NB4 (cell line): ENCODE data around the gene TFEB.

Experiments used
- DNase-seq: peaks from one replicate; pipeline ENCODE4 v3.0.0; 2010; ENCODE audit warnings: low read depth
- H3K4me3 ChIP-seq: one replicate; pipeline ENCODE4 v1.5.1; 2011; ENCODE audit warnings: mild to moderate bottlenecking, low read depth, low read length, moderate library complexity
- CTCF ChIP-seq: IDR thresholded peaks from one replicate; pipeline ENCODE4 v1.5.1; 2012; ENCODE audit warnings: low read depth, low read length
- MAX ChIP-seq: IDR thresholded peaks from 2 replicates; pipeline ENCODE4 v1.6.1; 2011; ENCODE audit warnings: low read depth, low read length
- MYC ChIP-seq: IDR thresholded peaks from 2 replicates; pipeline ENCODE4 v1.6.1; 2011; ENCODE audit warnings: low read depth, low read length
- POLR2A ChIP-seq: IDR thresholded peaks from 2 replicates; pipeline ENCODE4 v1.6.1; 2011; ENCODE audit warnings: mild to moderate bottlenecking; ENCODE audit not compliant: insufficient read length; ENCODE audit errors: extremely low read depth

Gene TFEB

GRCh38 chr6:41713159-41713649 lies 22.2 kb downstream of the TFEB start:
- TF ChIP-seq MYC: no peak
- peak; percentile 87 for DNase-seq
- H3K4me3 ChIP-seq: no peak overlapping the region

- TF ChIP-seq POLR2A: no peak
- TF ChIP-seq MYC: no peak
- TF ChIP-seq CTCF: no peak
- no peak for TF ChIP-seq MAX
- DNase-seq: peak; percentile 69
- no peak overlapping the region for H3K4me3 ChIP-seq
Observed at GRCh38 chr6:41712651-41713103, 22.7 kb downstream of the TFEB start.

GRCh38 chr6:41711323-41712038 lies 23.9 kb downstream of the TFEB start:
- no peak overlapping the region for H3K4me3 ChIP-seq
- TF ChIP-seq POLR2A: no peak
- no peak for TF ChIP-seq MAX
- no peak for TF ChIP-seq MYC
- TF ChIP-seq CTCF: no peak
- no peak for DNase-seq

- H3K4me3 ChIP-seq: no peak overlapping the region
- no peak for DNase-seq
- TF ChIP-seq POLR2A (no peak), MYC (no peak), CTCF (no peak), MAX (no peak)
Observed at GRCh38 chr6:41709375-41709774, 26.0 kb downstream of the TFEB start.

GRCh38 chr6:41708856-41709255 lies 26.6 kb downstream of the TFEB start:
- no peak overlapping the region for H3K4me3 ChIP-seq
- DNase-seq: no peak
- TF ChIP-seq CTCF (no peak), POLR2A (no peak), MYC (no peak), MAX (no peak)

GRCh38 chr6:41707565-41708200 lies 27.7 kb downstream of the TFEB start:
- TF ChIP-seq CTCF: no peak
- TF ChIP-seq MAX: peak; percentile 83
- TF ChIP-seq MYC: 0 out of 2 replicates have a peak, but pooled peaks have one; percentile 43
- no peak for TF ChIP-seq POLR2A
- DNase-seq: peak; percentile 71
- no peak overlapping the region for H3K4me3 ChIP-seq
